SK-MEL-5 (cell line): Measurements from ENCODE around the gene TMCC2. TPM values are rescaled to one million over a fixed set of nuclear protein-coding genes. Genes with fewer than 3 reads are reported as not detected.
"Not testable (repeated sequence)": the region's sequence is repeated elsewhere in the genome, so short reads cannot be mapped to it uniquely, and the experiment has no call there.

Source experiments
- DNase-seq: peaks from one replicate; pipeline ENCODE4 v3.0.0-alpha.2; 2016; ENCODE audit warnings: low read depth, low spot score
- in situ Hi-C: cut with HindIII; loops from 2 replicates; pipeline ENCODE4 v1.10.0; 2016; ENCODE audit warnings: low sequenced_read_pairs, high pct_unique_total_duplicates, low pct_unique_long_range_greater_than_20kb
- total RNA-seq: library from RNA; depleted of rRNA; stranded (reverse); fragments of >200 nt; shearing (Covaris generic); gene quantifications from 2 replicates; pipeline ENCODE4 v1.2.3, GENCODE V29; 2014

TMCC2 gene
- total RNA-seq, 1 experiment from 2014 or later, result 22.1 TPM

- in situ Hi-C loops, result no loop called here
- no peak for DNase-seq
Measured at GRCh38 chr1:205268846-205269680, 41.3 kb downstream of the TMCC2 start.

- in situ Hi-C loops, result no loop called here
- no peak for DNase-seq
Measured at GRCh38 chr1:205269711-205270110, 42.0 kb downstream of the TMCC2 start.

GRCh38 chr1:205270271-205270670 lies 42.5 kb downstream of the TMCC2 start:
- in situ Hi-C loops, result no loop called here
- DNase-seq, result no peak

- no peak for DNase-seq
- in situ Hi-C loops, result no loop called here
Measured at GRCh38 chr1:205270764-205271163, 43.0 kb downstream of the TMCC2 start.

- no peak for DNase-seq
- in situ Hi-C loops, result no loop called here
Measured at GRCh38 chr1:205271277-205271676, 43.5 kb downstream of the TMCC2 start.

GRCh38 chr1:205271745-205272144 lies 44.0 kb downstream of the TMCC2 start:
- no peak for DNase-seq
- in situ Hi-C loops, result no loop called here

GRCh38 chr1:205272536-205272935 lies 44.8 kb downstream of the TMCC2 start:
- no peak for DNase-seq
- in situ Hi-C loops, result no loop called here

GRCh38 chr1:205273551-205273982 lies 45.8 kb downstream of the TMCC2 start:
- DNase-seq, result peak; percentile 79
- in situ Hi-C loops, result no loop called here

GRCh38 chr1:205274041-205274691 lies 46.4 kb downstream of the TMCC2 start:
- DNase-seq, result peak; percentile 17
- in situ Hi-C loops, result no loop called here

GRCh38 chr1:205275133-205275532 lies 47.4 kb downstream of the TMCC2 start:
- DNase-seq, result no peak
- in situ Hi-C loops, result no loop called here

GRCh38 chr1:205275916-205276688 lies 48.4 kb downstream of the TMCC2 start:
- in situ Hi-C loops, result no loop called here
- DNase-seq, result no peak

GRCh38 chr1:205276689-205277065 lies 48.9 kb downstream of the TMCC2 start:
- in situ Hi-C loops, result no loop called here
- no peak for DNase-seq

GRCh38 chr1:205279986-205280385 lies 52.2 kb downstream of the TMCC2 start:
- no peak for DNase-seq
- in situ Hi-C loops, result no loop called here

- in situ Hi-C loops, DNase-seq: not testable (repeated sequence)
Measured at GRCh38 chr1:205280666-205281395, 53.1 kb downstream of the TMCC2 start.

GRCh38 chr1:205283270-205284147 lies 55.8 kb downstream of the TMCC2 start:
- in situ Hi-C loops, result no loop called here
- DNase-seq, result no peak

GRCh38 chr1:205284420-205285144 lies 56.8 kb downstream of the TMCC2 start:
- in situ Hi-C loops, result no loop called here
- peak; percentile 68 for DNase-seq
